A673 (cell line): ENCODE data around the gene PTPN5.

Source experiments
- EZH2 ChIP-seq: fragments of 200-600 bp; sonication (generic); IDR thresholded peaks from 2 replicates; pipeline ENCODE4 v1.6.1; 2017; ENCODE audit warnings: borderline replicate concordance, low read depth, mild to moderate bottlenecking, mixed read lengths, antibody characterized with exemption, low read length; ENCODE audit not compliant: poor library complexity, severe bottlenecking
- TF ChIP-seq, protein P1 (sequence below): fragments of 300-800, 200-600 bp; sonication (generic); conservative IDR thresholded peaks from 2 replicates; pipeline ENCODE4 v1.5.1; 2017; ENCODE audit warnings: low read depth, mild to moderate bottlenecking, antibody characterized with exemption, low read length, moderate library complexity, mixed read lengths

DNA sequence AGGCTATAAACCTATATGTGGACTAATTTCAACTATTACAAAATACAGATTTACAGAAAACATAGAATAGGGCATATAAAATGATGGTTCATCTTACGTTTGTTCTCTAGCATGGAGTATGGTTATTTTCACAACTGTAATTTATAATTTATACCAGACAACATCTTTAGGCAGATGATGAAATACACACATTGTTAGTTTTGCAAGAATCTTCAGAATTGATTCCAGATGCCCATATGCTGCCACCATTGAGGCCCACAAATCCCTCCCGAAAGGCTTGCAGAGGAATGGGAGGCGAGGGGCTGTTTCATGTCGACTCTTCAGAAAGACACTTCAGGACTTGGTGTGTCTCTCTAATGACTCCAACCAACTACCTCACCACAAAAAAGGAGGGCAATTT is 6.2 kb downstream of the PTPN5 start:
- TF ChIP-seq, protein P1, sequence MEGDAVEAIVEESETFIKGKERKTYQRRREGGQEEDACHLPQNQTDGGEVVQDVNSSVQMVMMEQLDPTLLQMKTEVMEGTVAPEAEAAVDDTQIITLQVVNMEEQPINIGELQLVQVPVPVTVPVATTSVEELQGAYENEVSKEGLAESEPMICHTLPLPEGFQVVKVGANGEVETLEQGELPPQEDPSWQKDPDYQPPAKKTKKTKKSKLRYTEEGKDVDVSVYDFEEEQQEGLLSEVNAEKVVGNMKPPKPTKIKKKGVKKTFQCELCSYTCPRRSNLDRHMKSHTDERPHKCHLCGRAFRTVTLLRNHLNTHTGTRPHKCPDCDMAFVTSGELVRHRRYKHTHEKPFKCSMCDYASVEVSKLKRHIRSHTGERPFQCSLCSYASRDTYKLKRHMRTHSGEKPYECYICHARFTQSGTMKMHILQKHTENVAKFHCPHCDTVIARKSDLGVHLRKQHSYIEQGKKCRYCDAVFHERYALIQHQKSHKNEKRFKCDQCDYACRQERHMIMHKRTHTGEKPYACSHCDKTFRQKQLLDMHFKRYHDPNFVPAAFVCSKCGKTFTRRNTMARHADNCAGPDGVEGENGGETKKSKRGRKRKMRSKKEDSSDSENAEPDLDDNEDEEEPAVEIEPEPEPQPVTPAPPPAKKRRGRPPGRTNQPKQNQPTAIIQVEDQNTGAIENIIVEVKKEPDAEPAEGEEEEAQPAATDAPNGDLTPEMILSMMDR = no peak
- no peak for TF ChIP-seq EZH2
